Measurements from ENCODE around the gene SDF4. TPM values are rescaled to one million over a fixed set of nuclear protein-coding genes. Genes with fewer than 3 reads are reported as not detected.

SDF4 gene
- total RNA-seq, 1 experiment from 2014 or later: 122 TPM

- TF ChIP-seq CTCF (IDR thresholded peaks at IDR 0.05; ENCODE audit: unreplicated experiment): no peak
- ChIA-PET POLR2A (interaction anchor here (1.0 kb wide), 1 partner anchor 37 kb away, joined by 3 read pairs; no protein-coding TSS in a partner anchor), CTCF (no interaction called here)
- Mint-ChIP-seq H3K9me3 (ENCODE audit: unreplicated experiment) (peaks cover 12% of the 10 kb centered on the region), H3K4me1 (ENCODE audit: insufficient read depth, unreplicated experiment) (no peaks in the 10 kb centered on the region), H3K4me3 (ENCODE audit: unreplicated experiment) (no peak overlapping the region), H3K27ac (ENCODE audit: low read depth, unreplicated experiment) (no peak overlapping the region), H3K27me3 (ENCODE audit: insufficient read depth, unreplicated experiment) (peaks cover 18% of the 10 kb centered on the region), H3K36me3 (ENCODE audit: insufficient read depth, unreplicated experiment) (no peaks in the 10 kb centered on the region)
- BruUV-seq (replicated peaks): no TSS peak
- intact Hi-C loops (cut with micrococcal nuclease): no loop called here
- DNase-seq (ENCODE audit: unreplicated experiment): no peak
These were observed 37.1 kb downstream of the SDF4 start for GRCh38 chr1:1194723-1195122.

DNA sequence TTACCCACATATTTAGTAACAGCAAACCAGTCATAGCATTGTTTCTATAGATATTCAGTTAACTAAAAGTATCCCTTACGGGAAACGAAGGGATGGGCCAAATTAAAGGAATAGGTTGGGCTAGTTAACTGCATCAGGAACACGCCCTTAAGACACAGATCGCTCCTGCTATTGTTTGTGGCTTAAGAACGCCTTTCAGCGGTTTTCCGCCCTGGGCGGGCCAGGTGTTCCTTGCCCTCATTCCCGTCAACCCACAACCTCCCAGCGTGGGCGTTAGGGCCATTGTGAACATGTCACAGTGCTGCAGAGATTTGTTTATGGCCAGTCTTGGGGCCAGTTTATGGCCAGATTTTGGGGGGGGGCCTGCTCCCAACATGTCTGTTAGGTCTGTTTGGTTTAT, 40.1 kb downstream of the SDF4 start:
- no peak for DNase-seq (ENCODE audit: unreplicated experiment)
- CTCF ChIA-PET: no interaction called here
- intact Hi-C loops (cut with micrococcal nuclease): no loop called here
- no peak overlapping the region for H3K4me3 Mint-ChIP-seq (ENCODE audit: unreplicated experiment)
- no TSS peak for BruUV-seq (replicated peaks)
- peaks cover 29% of the 10 kb centered on the region for H3K27me3 Mint-ChIP-seq (ENCODE audit: insufficient read depth, unreplicated experiment)
- TF ChIP-seq CTCF (IDR thresholded peaks at IDR 0.05; ENCODE audit: unreplicated experiment): no peak
- no peaks in the 10 kb centered on the region for H3K4me1 Mint-ChIP-seq (ENCODE audit: insufficient read depth, unreplicated experiment)
- no peak overlapping the region for H3K27ac Mint-ChIP-seq (ENCODE audit: low read depth, unreplicated experiment)
- peaks cover 4% of the 10 kb centered on the region for H3K36me3 Mint-ChIP-seq (ENCODE audit: insufficient read depth, unreplicated experiment)
- H3K9me3 Mint-ChIP-seq (ENCODE audit: unreplicated experiment): peaks cover 12% of the 10 kb centered on the region
- POLR2A ChIA-PET: no interaction called here

- Mint-ChIP-seq H3K4me3 (ENCODE audit: unreplicated experiment) (no peak overlapping the region), H3K9me3 (ENCODE audit: unreplicated experiment) (peaks cover 2% of the 10 kb centered on the region), H3K4me1 (ENCODE audit: insufficient read depth, unreplicated experiment) (no peaks in the 10 kb centered on the region), H3K36me3 (ENCODE audit: insufficient read depth, unreplicated experiment) (peaks cover 4% of the 10 kb centered on the region), H3K27ac (ENCODE audit: low read depth, unreplicated experiment) (no peak overlapping the region), H3K27me3 (ENCODE audit: insufficient read depth, unreplicated experiment) (peaks cover 29% of the 10 kb centered on the region)
- TF ChIP-seq CTCF (IDR thresholded peaks at IDR 0.05; ENCODE audit: unreplicated experiment): no peak
- CTCF ChIA-PET: no interaction called here
- POLR2A ChIA-PET: no interaction called here
- BruUV-seq (replicated peaks): no TSS peak
- intact Hi-C loops (cut with micrococcal nuclease): no loop called here
- no peak for DNase-seq (ENCODE audit: unreplicated experiment)
These were observed 42.7 kb downstream of the SDF4 start for GRCh38 chr1:1189111-1189510.

GRCh38 chr1:1187938-1188337, 43.9 kb downstream of the SDF4 start:
- peaks cover 4% of the 10 kb centered on the region for H3K36me3 Mint-ChIP-seq (ENCODE audit: insufficient read depth, unreplicated experiment)
- DNase-seq (ENCODE audit: unreplicated experiment): no peak
- ChIA-PET POLR2A (interaction anchor here (0.6 kb wide), 1 partner anchor 63 kb away, joined by 3 read pairs; no protein-coding TSS in a partner anchor), CTCF (interaction anchor here (0.5 to 0.7 kb wide), 2 partner anchors 22 to 205 kb away, joined by 3 to 5 read pairs; no protein-coding TSS in a partner anchor)
- H3K4me1 Mint-ChIP-seq (ENCODE audit: insufficient read depth, unreplicated experiment): no peaks in the 10 kb centered on the region
- BruUV-seq (replicated peaks): no TSS peak
- no peak for TF ChIP-seq CTCF (IDR thresholded peaks at IDR 0.05; ENCODE audit: unreplicated experiment)
- H3K27ac Mint-ChIP-seq (ENCODE audit: low read depth, unreplicated experiment): no peak overlapping the region
- H3K9me3 Mint-ChIP-seq (ENCODE audit: unreplicated experiment): no peaks in the 10 kb centered on the region
- peaks cover 29% of the 10 kb centered on the region for H3K27me3 Mint-ChIP-seq (ENCODE audit: insufficient read depth, unreplicated experiment)
- no peak overlapping the region for H3K4me3 Mint-ChIP-seq (ENCODE audit: unreplicated experiment)
- intact Hi-C loops (cut with micrococcal nuclease): no loop called here

All from MCF 10A (cell line).